SK-N-SH (cell line): ENCODE results near the gene MAN1A1. TPM values are rescaled to one million over a fixed set of nuclear protein-coding genes. Genes with fewer than 3 reads are reported as not detected.

Source experiments
- CTCF ChIA-PET: fragments of 300-600, 350-600 bp; formaldehyde crosslinking; extraction: SDS; loops from one replicate; lab custom pipeline; 2021; lab: Yijun Ruan, JAX
- POLR2A ChIA-PET: fragments of 350-600 bp; sonication (Branson Sonifier 250); formaldehyde crosslinking; extraction: SDS; loops from one replicate; lab custom pipeline; 2020; ENCODE audit warnings: antibody characterized with exemption, inconsistent platforms; lab: Yijun Ruan, JAX
- DNase-seq: peaks from one replicate; pipeline ENCODE4 v3.0.0; 2012
- H2AFZ ChIP-seq: fragments of 200-600 bp; sonication (generic); 2 replicates; pipeline ENCODE4 v1.8.1; 2016; ENCODE audit warnings: antibody characterized with exemption, mild to moderate bottlenecking, low read depth
- H3F3A ChIP-seq: fragments of 200-600 bp; sonication (generic); replicated peaks from 2 replicates; pipeline ENCODE3; 2016; ENCODE audit warnings: antibody characterized with exemption, mild to moderate bottlenecking; ENCODE audit not compliant: insufficient read depth
- H3K27ac ChIP-seq, 2 experiments: fragments of 200-500 bp in 1 of 2; fragments of 200-600 bp in 1 of 2; sonication (Bioruptor generic) in 1 of 2; sonication (generic), shearing (Covaris generic) in 1 of 2; 2 replicates each; pipeline versions ENCODE4 v1.5.1 to v1.6.1; 2014 to 2016; ENCODE audit warnings: low read depth in 2 of 2, inconsistent platforms in 1 of 2, low read length in 1 of 2, mild to moderate bottlenecking in 1 of 2, mixed read lengths in 1 of 2
- H3K27me3 ChIP-seq: fragments of 200-600 bp; sonication (generic), shearing (Covaris generic); 2 replicates; pipeline ENCODE4 v1.6.1; 2016; ENCODE audit warnings: mixed run types; ENCODE audit not compliant: insufficient read depth
- H3K36me3 ChIP-seq, 2 experiments: fragments of 200-500 bp in 1 of 2; fragments of 200-600 bp in 1 of 2; sonication (Bioruptor generic) in 1 of 2; sonication (generic) in 1 of 2; replicated peaks in 1 of 2; 2 replicates each; pipeline versions ENCODE3 to v1.5.1; 2014 to 2016; ENCODE audit warnings: low read length in 1 of 2, mild to moderate bottlenecking in 1 of 2; ENCODE audit not compliant: insufficient read depth in 2 of 2, control insufficient read depth in 1 of 2
- H3K4me1 ChIP-seq, 2 experiments: fragments of 200-500 bp in 1 of 2; fragments of 200-600 bp in 1 of 2; sonication (Bioruptor generic) in 1 of 2; sonication (generic), shearing (Covaris generic) in 1 of 2; 2 replicates each; pipeline versions ENCODE4 v1.5.1 to v1.6.1; 2014 to 2016; ENCODE audit warnings: low read depth in 1 of 2, low read length in 1 of 2, mixed run types in 1 of 2; ENCODE audit not compliant: insufficient read depth in 2 of 2, control insufficient read depth in 1 of 2
- H3K4me2 ChIP-seq: fragments of 200-600 bp; sonication (generic), shearing (Covaris generic); 2 replicates; pipeline ENCODE4 v1.6.1; 2017; ENCODE audit warnings: mixed run types
- H3K4me3 ChIP-seq, 2 experiments: fragments of 200-500 bp in 1 of 2; fragments of 200-600 bp in 1 of 2; sonication (Bioruptor generic) in 1 of 2; sonication (generic), shearing (Covaris generic) in 1 of 2; 2 replicates each; pipeline versions ENCODE4 v1.5.1 to v1.8.1; 2014 to 2016; ENCODE audit warnings: low read depth in 2 of 2, inconsistent platforms in 1 of 2, low read length in 1 of 2, mild to moderate bottlenecking in 1 of 2, mixed read lengths in 1 of 2, moderate library complexity in 1 of 2
- H3K79me2 ChIP-seq: fragments of 200-600 bp; sonication (generic); 2 replicates; pipeline ENCODE4 v1.8.1; 2017; ENCODE audit warnings: mild to moderate bottlenecking; ENCODE audit not compliant: insufficient read depth
- H3K9ac ChIP-seq: fragments of 200-600 bp; sonication (generic); 2 replicates; pipeline ENCODE4 v1.6.1; 2017; ENCODE audit warnings: mixed run types
- H3K9me2 ChIP-seq: fragments of 200-600 bp; sonication (generic); 2 replicates; pipeline ENCODE4 v1.6.1; 2017; ENCODE audit warnings: mixed run types
- H3K9me3 ChIP-seq: fragments of 200-600 bp; sonication (generic); 2 replicates; pipeline ENCODE4 v1.6.1; 2017; ENCODE audit warnings: mixed run types, mild to moderate bottlenecking, moderate library complexity
- H4K20me1 ChIP-seq: fragments of 200-600 bp; sonication (generic); 2 replicates; pipeline ENCODE4 v1.6.1; 2017; ENCODE audit warnings: mild to moderate bottlenecking, mixed run types; ENCODE audit not compliant: insufficient read depth
- ELF1 ChIP-seq: IDR thresholded peaks from 2 replicates; pipeline ENCODE4 v1.4.0; 2012
- EP300 ChIP-seq, 2 experiments: IDR thresholded peaks; 2 replicates each; pipeline versions ENCODE4 v1.4.0 to v1.6.1; 2012; ENCODE audit warnings: borderline replicate concordance in 1 of 2, low read depth in 1 of 2, low read length in 1 of 2
- GABPA ChIP-seq: IDR thresholded peaks from 2 replicates; pipeline ENCODE4 v1.4.0; 2012; ENCODE audit warnings: low read depth, mild to moderate bottlenecking
- MXI1 ChIP-seq: IDR thresholded peaks from 2 replicates; pipeline ENCODE4 v1.6.1; 2012; ENCODE audit warnings: mild to moderate bottlenecking, low read depth, low read length, improper control_type of control experiment
- NFIC ChIP-seq: IDR thresholded peaks from 2 replicates; pipeline ENCODE4 v1.4.0; 2012; ENCODE audit warnings: borderline replicate concordance
- NRF1 ChIP-seq: IDR thresholded peaks from 2 replicates; pipeline ENCODE4 v1.6.1; 2012; ENCODE audit warnings: low read depth, mild to moderate bottlenecking, low read length
- POLR2AphosphoS5 ChIP-seq: IDR thresholded peaks from 2 replicates; pipeline ENCODE4 v1.6.1; 2012; ENCODE audit warnings: low read depth, low read length
- RAD21 ChIP-seq: IDR thresholded peaks from 2 replicates; pipeline ENCODE4 v1.6.1; 2012; ENCODE audit warnings: mild to moderate bottlenecking, low read length
- RXRA ChIP-seq: IDR thresholded peaks from 2 replicates; pipeline ENCODE4 v1.4.0; 2012; ENCODE audit warnings: low read depth, mild to moderate bottlenecking, borderline replicate concordance
- YY1 ChIP-seq: IDR thresholded peaks from 2 replicates; pipeline ENCODE4 v1.4.0; 2012; ENCODE audit warnings: low read depth, mild to moderate bottlenecking
- WGBS: methylation state at CpG from one replicate; pipeline ENCODE4 v1.1.6; 2017; ENCODE audit warnings: low lambda C conversion rate; 5-methylcytosine and 5-hydroxymethylcytosine counted together
- polyA plus RNA-seq, 3 experiments: library from polyadenylated mRNA; depleted of rRNA; stranded (reverse); fragments of >200 nt; gene quantifications; 2 replicates each; pipeline ENCODE4 v1.2.3, GENCODE V29; 2012
- TF ChIP-seq, protein P1 (sequence below): IDR thresholded peaks from 2 replicates; pipeline ENCODE4 v1.6.1; 2012; ENCODE audit warnings: mild to moderate bottlenecking, low read depth, low read length, moderate library complexity
- TF ChIP-seq, protein P2 (sequence below): IDR thresholded peaks from 2 replicates; pipeline ENCODE4; 2012

The MAN1A1 gene
- polyA plus RNA-seq, 1 of the 3 experiments (the other 2 are of a cell fraction), result 28.0 TPM

DNA sequence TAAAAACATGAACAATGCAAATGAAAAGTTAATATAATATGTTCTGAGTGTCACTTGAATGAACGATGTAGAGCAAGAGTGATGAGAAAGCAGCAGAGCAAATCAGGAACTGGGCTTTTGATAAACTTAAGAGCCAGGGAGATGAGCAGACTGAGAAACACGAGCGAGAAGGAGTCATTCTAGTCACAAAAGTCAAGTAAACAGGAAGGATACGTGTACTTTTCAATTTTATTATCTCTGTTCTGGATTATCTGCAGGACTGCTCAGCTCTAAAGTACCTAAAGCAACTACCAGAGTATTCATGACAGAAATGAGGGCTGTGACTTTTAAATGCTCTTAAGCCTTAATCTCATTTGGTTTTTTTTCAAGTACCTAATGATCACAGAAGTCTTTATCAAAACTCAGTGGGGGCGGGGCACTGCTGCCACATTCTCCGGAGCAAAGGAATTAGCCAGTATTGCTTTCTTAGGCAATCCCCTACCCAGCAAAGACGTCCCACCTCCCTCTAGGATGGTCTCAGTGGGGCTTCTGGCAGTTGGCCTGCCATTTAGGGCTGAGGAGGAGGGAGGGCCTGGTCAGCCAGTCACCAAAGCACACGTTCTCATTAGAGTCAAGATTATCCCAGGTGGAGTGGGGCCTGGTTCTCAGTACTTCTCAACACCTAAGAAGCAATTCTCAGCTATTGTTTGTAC is 8.6 kb downstream of the MAN1A1 start:
- no peak overlapping the region; the same call in 1 of the 2 replicates for H2AFZ ChIP-seq
- H3K9me2 ChIP-seq, result no peaks in the 10 kb centered on the region
- 71% methylated on average over 8 of the region's 8 CpGs for WGBS
- ChIA-PET POLR2A (no interaction called here), CTCF (interaction anchor here (0.7 to 4.0 kb wide), 3 partner anchors 9 to 212 kb away, joined by 3 to 24 read pairs (median 7); no protein-coding TSS in a partner anchor)
- TF ChIP-seq RXRA (no peak), RAD21 (no peak), MXI1 (no peak), YY1 (no peak), NRF1 (no peak)
- TF ChIP-seq, protein P1, sequence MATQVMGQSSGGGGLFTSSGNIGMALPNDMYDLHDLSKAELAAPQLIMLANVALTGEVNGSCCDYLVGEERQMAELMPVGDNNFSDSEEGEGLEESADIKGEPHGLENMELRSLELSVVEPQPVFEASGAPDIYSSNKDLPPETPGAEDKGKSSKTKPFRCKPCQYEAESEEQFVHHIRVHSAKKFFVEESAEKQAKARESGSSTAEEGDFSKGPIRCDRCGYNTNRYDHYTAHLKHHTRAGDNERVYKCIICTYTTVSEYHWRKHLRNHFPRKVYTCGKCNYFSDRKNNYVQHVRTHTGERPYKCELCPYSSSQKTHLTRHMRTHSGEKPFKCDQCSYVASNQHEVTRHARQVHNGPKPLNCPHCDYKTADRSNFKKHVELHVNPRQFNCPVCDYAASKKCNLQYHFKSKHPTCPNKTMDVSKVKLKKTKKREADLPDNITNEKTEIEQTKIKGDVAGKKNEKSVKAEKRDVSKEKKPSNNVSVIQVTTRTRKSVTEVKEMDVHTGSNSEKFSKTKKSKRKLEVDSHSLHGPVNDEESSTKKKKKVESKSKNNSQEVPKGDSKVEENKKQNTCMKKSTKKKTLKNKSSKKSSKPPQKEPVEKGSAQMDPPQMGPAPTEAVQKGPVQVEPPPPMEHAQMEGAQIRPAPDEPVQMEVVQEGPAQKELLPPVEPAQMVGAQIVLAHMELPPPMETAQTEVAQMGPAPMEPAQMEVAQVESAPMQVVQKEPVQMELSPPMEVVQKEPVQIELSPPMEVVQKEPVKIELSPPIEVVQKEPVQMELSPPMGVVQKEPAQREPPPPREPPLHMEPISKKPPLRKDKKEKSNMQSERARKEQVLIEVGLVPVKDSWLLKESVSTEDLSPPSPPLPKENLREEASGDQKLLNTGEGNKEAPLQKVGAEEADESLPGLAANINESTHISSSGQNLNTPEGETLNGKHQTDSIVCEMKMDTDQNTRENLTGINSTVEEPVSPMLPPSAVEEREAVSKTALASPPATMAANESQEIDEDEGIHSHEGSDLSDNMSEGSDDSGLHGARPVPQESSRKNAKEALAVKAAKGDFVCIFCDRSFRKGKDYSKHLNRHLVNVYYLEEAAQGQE, result no peak
- H4K20me1 ChIP-seq, result peaks cover 16% of the 10 kb centered on the region; the same call in 1 of the 2 replicates
- peaks cover 0 to 12% of the 10 kb centered on the region in 2 experiments; a peak in 2 of 4 replicates for H3K4me1 ChIP-seq
- H3K36me3 ChIP-seq, result peaks cover 3 to 45% of the 10 kb centered on the region in 2 experiments
- H3K79me2 ChIP-seq, result peaks cover 22% of the 10 kb centered on the region; the same call in 1 of the 2 replicates
- DNase-seq, result no peak
- no peak overlapping the region for H3K4me2 ChIP-seq
- no peak overlapping the region; a peak in 1 of 4 replicates for H3K27ac ChIP-seq
- H3K4me3 ChIP-seq, result no peak overlapping the region
- peaks cover 2% of the 10 kb centered on the region for H3F3A ChIP-seq
- no peak overlapping the region for H3K9ac ChIP-seq
- no peaks in the 10 kb centered on the region for H3K9me3 ChIP-seq
- no peaks in the 10 kb centered on the region for H3K27me3 ChIP-seq

DNA sequence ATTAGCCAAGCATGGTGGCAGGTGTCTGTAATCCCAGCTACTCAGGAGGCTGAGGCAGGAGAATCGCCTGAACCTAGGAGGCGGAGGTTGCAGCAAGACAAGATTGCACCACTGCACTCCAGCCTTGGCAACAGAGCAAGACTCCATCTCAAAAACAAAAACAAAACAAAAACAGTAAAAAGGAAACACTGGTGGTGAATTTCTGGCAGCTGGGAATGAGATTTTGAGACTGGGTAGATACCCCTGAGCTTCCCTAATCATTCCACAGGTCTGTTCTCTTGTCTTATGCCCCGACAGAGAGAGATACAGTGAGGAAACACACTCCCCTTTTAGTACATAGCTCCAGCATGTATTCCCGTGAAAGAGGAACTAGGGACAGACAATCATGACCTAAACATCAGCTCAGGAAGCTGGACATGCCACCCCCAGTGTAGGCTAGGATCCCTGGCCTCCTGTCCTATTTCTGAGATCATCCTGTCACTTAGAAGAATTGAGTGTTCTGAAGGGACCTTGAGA is 9.6 kb downstream of the MAN1A1 start:
- H3K79me2 ChIP-seq, result peaks cover 19% of the 10 kb centered on the region; the same call in 1 of the 2 replicates
- no peak overlapping the region for H3K27ac ChIP-seq
- WGBS, result 89% methylated on average over 4 of the region's 4 CpGs
- H3K27me3 ChIP-seq, result no peaks in the 10 kb centered on the region
- POLR2A ChIA-PET, result no interaction called here
- peaks cover 22% of the 10 kb centered on the region; the same call in 1 of the 2 replicates for H4K20me1 ChIP-seq
- H3K9ac ChIP-seq, result no peak overlapping the region
- H3K36me3 ChIP-seq, result peaks cover 3 to 48% of the 10 kb centered on the region in 2 experiments
- H3K4me2 ChIP-seq, result no peak overlapping the region
- DNase-seq, result no peak
- CTCF ChIA-PET, result interaction anchor here (0.6 to 4.0 kb wide), 2 partner anchors 191 to 194 kb away, joined by 3 to 24 read pairs; no protein-coding TSS in a partner anchor
- peaks cover 0 to 12% of the 10 kb centered on the region in 2 experiments; a peak in 2 of 4 replicates for H3K4me1 ChIP-seq
- no peaks in the 10 kb centered on the region for H3K9me2 ChIP-seq
- H3F3A ChIP-seq, result peaks cover 3% of the 10 kb centered on the region
- H3K4me3 ChIP-seq, result no peak overlapping the region
- no peak overlapping the region for H2AFZ ChIP-seq
- no peaks in the 10 kb centered on the region for H3K9me3 ChIP-seq
- no peak for TF ChIP-seq EP300 (IDR thresholded peaks at IDR 0.05; ENCODE audit: borderline replicate concordance in 1 of 2, low read depth in 1 of 2, low read length in 1 of 2)
- no peak for TF ChIP-seq ELF1
- TF ChIP-seq, protein P2, sequence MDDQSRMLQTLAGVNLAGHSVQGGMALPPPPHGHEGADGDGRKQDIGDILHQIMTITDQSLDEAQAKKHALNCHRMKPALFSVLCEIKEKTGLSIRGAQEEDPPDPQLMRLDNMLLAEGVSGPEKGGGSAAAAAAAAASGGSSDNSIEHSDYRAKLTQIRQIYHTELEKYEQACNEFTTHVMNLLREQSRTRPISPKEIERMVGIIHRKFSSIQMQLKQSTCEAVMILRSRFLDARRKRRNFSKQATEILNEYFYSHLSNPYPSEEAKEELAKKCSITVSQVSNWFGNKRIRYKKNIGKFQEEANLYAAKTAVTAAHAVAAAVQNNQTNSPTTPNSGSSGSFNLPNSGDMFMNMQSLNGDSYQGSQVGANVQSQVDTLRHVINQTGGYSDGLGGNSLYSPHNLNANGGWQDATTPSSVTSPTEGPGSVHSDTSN, result no peak
- TF ChIP-seq POLR2AphosphoS5, result no peak
- no peak for TF ChIP-seq NFIC
- no peak for TF ChIP-seq GABPA
- TF ChIP-seq, all 33 proteins: peak for 0
